HT1080 (cell line): ENCODE results near the gene PCLO. TPM values are rescaled to one million over a fixed set of nuclear protein-coding genes. Genes with fewer than 3 reads are reported as not detected.
"Not testable (repeated sequence)": the region's sequence is repeated elsewhere in the genome, so short reads cannot be mapped to it uniquely, and the experiment has no call there.

Experiments used
- DNase-seq: peaks from one replicate; pipeline ENCODE4 v3.0.0-alpha.2; 2015; ENCODE audit warnings: low read depth
- total RNA-seq: library from RNA; depleted of rRNA; stranded (reverse); fragments of >200 nt; shearing (Covaris generic); gene quantifications from 2 replicates; pipeline ENCODE4 v1.2.3, GENCODE V29; 2014

The PCLO gene
- total RNA-seq, 1 experiment from 2014 or later: 2.2 TPM

DNA sequence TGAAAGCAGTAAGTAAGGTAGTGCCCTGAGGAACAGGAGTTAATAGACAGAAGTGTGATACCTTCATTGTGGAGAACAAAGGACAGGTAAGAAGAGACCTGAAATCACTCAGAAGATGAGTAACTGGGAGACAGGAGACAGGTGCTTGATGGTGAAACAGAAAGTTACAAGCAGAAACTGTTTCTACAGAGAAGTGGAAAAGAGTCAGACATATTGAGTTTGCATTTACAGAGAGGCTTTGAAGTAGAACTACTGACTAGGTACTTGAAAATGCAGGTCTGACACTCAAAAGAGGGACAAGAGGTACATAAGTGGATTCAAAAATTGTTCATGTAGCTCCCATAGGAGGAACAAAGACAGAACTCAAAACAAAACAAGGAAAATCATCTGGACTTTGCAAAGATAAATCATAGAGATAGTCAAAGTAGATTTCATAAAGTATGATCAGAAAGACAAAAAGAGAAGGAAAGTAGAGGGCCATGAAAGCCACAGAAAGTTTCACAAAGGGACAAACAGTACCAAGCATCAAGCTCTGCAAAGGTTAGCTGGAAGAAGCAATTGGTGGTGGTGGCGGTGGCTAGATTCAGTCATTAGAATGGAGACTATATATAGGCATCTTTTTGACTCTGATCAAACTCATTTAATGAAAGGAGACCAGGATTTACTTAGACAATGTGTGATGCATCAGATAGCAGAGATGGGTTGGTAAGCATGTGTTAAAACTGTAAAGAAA is 198.4 kb downstream of the PCLO start:
- DNase-seq: no peak

DNA sequence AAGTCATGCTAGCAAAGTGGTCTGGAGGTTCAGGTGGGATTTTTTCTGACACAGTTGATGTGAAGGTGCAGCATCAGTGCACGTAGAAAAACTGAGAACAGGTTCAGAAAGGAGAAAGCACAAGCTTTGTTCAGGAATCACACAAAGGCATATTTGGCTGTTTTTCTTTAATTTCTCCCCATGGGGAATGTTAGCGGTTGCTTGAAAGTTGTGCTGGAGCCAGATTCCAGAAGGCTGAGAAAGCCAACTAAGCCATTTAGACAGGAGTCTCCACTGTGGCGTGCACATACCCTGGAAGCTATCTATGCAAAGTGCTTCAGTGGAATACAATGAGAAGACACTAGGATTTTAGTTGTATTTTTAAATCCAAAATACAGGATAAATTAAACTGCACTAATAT is 201.4 kb downstream of the PCLO start:
- no peak for DNase-seq

DNA sequence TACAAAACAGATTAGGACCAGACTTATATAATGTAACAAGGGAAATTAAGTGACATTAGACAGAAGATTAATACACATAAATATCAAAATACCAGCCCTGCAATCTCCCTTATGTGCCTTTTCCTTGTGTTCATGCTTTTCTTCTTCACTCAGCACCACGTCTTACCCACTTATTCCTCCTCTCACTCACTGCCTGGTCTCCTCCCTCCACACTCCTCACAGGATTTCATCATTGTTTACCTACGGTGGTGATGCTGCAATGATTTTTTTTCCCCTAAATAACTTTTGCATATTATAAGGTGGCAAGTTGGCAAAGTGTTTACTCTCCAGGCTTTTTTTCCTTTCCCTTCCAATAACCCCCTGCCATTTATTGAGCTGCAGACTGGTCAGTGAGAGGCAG is 203.2 kb downstream of the PCLO start:
- no peak for DNase-seq

DNA sequence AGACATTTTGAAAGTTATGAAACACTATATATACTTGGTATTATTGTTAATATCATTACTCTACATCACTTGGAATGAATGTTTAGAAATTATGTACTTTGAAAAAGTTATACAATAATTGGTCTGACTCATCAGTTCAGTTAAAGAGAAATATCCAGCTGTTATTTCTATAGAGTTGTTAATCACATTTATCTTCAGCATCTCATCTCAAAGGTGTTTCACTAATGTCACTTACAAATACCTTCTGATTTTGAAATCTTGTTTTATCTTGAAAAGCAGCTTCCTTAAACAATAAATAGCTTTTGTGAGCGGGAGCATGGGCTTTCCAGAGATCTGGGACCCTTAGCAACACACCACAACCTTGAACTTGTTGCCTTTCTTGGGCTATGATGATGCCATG is 205.2 kb downstream of the PCLO start:
- no peak for DNase-seq

DNA sequence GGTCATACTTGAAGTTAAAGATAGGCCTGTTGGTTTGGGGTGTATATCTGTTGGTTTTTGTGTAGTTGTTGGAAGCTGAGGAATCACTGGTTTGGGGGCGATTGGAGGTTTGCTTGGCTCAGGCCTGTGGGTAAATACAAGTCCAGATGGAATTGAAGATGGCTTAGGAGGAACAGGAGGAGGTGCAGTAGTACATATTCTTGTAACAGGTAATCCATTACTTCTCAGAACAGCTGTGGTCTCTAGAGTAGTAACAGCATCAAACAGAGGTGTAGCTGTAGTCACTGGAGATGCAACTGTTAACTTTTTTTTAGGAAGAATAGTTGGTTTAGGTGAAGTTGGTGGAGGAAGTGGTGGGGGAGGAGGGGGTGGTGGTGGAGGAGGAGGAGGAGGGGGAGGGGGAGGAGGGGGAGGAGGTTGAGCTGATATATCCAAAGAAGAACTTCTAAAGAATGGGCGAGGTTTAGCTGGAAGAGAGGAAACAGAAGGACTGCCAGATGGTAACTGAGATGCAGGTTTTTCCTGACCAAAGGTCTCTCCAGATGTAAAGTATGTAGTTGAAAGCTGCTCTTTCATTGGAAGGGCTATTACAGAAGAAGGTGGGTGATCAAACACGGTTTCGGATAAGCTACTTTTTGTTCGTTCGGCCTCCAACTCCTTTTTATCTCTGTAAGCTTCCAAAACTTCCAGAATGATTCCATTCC is 209.2 kb downstream of the PCLO start:
- no peak for DNase-seq

DNA sequence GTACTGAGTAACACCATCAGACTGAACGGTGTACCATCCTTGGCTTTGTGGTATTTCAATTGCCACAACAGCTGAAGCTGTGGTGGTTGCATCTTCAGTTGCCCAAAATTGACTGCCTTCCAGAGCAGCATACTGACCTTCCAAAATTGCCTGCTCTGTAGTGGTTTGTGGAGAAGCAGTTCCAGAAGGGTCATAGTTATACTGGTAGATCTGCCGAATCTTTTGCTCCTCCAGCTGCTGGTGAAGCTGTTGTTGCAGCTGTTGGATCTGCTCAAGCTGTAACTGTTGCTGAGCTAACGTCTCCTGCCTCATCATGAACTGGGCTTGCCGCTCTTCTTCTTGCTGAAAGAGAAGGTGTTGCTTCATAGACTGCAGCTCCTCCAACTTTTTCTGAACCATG is 212.2 kb downstream of the PCLO start:
- no peak for DNase-seq

DNA sequence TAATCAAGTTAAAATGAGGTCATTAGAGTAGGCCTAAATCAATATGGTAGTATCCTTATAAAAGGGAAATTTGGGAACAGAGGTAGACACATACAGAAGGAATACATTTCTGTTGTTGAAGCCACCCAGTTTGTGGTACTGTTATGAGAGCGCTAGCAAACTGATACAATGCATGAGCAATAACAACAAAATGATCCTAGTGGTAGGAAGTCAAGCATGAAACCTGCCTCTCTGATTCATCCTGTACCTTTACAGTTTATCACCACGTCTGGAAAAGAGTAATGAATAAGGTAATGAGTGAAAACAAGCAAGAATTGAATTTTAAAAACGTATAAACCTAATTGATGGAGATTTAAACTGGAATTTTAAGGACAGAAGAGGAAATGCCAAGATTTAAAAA is 217.2 kb downstream of the PCLO start:
- no peak for DNase-seq

DNA sequence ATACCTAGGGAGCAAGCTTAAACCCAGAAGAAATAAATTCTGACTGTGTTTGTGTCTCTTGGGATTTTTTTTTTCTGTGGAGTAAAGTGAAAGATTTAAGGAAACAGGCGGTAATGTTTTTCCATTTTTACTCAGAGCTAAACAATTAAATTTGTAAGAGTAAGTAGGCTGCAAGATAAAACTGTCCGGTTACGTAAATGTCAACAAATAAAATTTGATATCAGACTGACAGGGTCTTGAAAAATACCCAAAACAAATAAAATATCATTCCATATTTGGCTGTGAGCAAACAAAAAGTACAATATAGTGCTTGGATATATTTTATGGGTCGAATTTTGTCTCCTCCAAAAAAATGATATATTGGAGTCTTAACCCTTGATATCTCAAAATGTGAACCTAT is 217.6 kb downstream of the PCLO start:
- no peak for DNase-seq

DNA sequence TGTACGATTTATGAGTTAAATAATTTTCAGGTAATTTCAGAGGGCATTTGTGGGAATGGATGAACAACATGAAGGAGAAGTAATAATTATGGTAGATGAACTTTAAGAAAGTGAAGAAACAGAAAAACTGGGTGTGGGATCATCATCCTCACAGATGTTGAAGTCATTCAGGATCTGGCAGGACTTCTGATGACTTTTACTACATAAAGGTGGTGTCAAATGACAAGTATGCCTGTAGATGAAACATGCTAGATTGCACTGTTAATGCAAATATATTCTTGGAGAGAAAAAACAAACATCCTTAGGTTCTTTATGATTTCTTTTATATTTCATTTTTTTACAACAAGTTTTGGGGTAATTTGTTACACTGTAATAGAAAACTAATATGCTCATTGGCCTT is 230.2 kb downstream of the PCLO start:
- no peak for DNase-seq

DNA sequence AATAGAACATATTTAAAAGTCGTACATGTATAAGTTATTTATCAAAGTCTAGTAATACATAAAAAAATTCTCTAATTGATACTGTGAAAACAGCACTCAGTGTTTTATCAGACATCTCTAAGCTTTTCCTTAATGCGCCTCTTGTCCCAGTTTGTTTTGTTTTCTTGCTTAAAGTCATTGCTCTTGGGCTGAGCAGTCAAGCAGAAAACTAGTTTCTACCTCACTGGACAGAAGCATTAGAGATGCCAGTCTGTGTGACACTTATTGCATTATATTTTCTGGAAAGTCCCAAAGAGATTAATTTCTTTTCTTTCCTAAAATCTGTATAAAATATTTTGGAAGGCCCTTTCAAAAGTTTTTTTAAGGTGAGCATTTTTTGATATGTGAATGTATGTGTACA is 236.2 kb downstream of the PCLO start:
- no peak for DNase-seq

DNA sequence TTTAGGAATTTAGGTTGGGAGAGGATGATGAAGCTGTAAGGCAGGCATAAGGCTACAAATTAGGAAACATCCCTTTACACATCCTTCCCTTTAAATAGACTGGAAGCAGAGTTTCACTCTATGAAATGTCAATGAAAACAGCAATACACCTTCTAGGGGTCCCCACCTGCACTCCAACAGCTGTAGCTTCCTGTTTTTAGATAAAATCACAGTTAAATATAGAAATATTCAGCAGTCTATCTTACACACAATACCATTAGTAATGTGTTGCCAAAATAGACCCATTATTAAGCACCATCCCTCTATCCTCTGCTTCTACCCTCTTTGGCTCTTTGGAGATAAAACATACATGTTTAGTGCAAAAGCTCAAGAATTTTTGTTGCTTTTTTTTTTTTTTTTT is 237.4 kb downstream of the PCLO start:
- DNase-seq: no peak

DNA sequence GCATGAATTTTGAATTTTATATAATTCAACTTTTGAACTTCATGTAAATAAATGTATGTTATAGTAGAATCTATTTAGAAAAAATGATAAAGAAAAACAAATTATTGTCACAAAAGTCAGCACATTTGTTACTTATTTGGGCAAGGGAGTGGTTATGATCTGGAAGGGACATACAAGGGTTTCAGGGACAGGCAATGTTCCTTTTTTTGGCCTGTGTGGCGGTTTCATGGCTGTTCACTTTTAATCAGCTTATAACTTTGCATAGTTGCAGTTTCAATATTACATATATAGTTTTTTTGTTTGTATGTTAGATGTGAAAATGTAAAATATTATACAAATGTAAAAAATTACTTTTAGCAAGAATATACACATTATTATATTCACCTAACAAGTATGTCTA is 256.2 kb downstream of the PCLO start:
- DNase-seq: no peak

DNA sequence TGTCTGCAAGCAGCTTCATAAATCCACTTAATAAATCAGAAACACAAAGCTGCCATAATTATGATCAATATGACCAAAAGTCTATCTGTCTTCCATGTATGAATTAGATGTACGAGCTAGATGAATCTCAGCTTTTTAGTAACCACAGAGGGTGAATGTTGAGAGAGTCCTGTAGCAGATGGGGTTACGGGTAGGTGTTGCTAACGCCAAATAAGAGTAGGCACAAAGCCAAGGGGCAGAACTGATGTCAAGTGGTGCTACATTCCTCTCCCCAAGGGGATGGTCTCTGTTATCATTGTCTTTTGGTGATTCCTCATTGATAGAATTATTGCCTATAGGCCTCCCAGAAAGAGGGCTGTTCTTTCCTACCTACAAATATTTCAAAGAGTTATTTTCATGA is 257.8 kb downstream of the PCLO start:
- no peak for DNase-seq

DNA sequence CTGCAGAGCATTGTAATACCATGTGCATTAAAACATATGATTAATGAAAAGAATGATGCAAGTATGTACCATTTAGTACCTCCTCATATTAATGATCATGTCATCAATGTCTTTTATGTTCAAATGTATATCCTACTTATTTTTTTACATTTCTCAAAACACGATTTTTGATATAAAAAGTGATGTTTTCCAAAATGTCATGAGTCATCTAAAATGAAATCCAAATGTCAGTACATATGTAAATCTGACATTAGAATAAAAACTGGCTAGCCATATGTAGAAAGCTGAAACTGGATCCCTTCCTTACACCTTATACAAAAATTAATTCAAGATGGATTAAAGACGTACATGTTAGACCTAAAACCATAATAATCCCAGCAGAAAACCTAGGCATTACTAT is 261.6 kb downstream of the PCLO start:
- DNase-seq: not testable (repeated sequence)

DNA sequence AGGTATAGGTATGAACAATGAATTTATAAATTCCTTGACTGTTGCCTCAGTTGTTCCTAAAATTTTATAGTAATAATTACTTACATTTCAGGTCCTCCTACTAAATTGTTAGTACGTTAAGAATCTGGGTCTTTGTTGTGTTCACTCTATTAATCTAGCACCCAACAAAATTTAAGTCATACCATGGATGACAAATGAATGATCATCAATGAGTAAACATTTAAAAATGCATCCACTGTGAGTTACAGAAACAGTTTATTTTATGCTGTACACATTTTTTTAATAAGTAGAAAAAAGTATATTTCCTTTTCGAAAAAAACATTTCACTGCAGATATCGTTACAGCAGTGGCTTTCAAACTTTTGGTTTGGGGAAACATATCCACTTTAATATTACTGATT is 265.2 kb downstream of the PCLO start:
- DNase-seq: no peak

DNA sequence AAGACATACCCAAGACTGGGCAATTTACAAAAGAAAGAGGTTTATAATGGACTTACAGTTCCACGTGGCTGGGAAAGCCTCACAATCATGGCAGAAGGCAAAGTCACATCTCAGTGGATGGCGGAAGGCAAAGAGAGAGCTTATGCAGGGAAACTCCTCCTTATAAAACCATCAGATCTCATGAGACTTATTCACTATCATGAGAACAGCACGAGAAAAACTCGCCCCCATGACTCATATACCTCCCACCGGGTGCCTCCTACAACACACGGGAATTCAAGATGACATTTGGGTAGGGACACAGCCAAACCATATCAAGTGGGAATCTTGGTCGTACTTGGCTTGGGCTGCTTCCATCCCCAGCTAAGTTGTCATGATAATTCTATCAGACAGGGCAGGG is 268.3 kb downstream of the PCLO start:
- not testable (repeated sequence) for DNase-seq

DNA sequence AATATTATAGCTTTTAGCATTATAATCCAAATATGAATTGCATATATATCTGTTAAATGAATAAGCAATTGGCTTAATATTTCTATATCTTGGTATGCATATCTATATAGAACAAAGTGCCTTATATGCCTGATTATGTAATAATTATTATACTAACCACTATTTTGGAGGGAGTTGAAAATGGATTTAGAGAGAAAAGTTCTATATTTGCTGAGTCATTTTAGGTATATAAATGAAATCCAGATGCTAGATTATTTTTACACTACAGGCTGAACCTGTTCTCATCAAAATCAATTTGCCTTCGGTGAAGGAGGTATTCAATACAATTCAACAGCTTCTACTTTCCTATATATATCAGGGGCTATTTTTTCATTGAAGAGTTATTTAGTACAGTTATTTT is 276.4 kb downstream of the PCLO start:
- DNase-seq: no peak

DNA sequence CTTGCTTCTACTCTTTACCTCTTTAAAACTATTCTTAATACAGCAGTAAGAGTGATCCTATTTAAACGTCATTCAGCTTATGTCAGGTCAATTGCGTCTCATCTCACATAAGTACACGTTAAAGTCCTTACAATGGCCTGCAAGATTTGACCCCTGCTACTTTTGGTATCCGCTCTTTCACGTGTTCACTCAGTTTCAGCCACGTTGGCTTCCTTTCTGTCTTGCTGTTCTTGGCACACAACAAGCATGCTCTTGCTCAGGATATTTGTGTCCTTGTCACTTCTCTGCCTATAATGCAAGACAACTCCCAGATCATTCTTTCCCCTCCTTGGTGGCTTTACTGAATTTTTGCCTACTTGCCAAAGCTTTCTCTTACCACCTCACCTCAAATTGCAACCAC is 296.8 kb downstream of the PCLO start:
- no peak for DNase-seq

DNA sequence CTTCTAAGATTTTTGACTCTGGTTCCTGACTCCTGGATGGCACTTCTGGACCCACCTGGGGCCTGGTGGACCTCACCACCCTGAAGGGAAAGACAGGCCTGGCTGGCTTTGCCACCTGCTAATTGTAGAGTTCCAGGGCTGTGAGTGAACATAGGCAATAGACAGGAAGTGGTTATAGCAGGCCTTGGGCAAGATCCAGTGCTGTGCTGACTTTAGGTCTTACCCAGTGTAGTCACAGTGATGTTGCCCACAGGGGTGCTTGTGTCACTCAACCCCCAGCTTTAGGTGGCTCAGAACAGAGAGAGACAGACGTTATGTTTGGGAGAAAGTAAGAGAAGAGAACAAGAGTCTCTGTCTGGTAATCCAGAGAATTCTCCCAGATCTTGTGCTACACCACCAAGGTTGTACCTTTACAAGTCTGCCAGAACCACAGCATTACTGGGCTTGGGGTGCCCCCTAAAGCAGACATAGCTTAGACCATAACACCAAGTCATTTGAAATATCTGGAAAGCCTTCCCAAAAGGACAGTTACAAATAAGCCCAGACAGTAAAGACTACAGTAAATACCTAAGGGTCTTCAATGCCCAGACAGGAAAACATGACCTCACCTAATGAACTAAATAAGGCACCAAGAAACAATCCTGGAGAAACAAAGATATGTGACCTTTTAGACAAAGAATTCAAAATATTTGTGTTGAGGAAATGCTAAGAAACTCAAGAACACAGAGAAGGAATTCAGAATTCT is 303.4 kb downstream of the PCLO start:
- DNase-seq: peak; percentile 62

DNA sequence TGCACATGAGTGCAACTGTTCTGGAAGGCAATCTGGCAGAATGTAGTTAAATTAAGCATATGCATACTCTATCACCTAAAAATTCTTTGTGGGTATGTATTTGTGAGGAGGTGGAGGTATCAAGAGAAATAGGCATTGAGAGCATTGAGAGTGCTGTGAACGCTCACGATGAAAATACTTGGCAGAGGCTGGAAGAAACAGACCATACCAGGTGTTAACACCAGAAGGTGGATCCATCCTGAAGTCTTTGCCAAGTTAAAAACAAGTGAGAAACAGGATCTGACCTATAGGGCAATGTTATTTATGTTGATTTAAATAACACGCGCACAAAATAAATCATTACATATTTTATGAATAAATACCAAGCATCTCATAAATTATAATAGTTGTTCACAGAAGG is 311.6 kb downstream of the PCLO start:
- no peak for DNase-seq

DNA sequence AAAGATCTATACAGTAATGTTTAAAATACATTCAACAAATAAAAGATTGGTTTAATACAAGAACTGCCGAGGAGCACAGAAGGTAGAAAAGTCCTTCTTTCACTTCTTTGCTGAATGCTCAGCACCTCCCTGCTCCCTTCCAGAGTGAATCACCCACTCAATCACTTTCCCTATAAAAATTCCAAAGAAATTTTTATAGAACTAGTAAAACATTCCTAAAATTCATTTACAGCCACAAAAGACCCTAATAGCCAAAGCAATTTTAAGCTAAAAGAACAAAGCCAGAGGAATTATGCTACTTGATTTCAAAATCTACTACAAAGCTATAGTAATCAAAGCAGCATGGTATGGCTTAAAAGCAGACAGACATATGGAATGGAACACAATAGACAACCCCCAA is 320.9 kb downstream of the PCLO start:
- peak; percentile 18 for DNase-seq

DNA sequence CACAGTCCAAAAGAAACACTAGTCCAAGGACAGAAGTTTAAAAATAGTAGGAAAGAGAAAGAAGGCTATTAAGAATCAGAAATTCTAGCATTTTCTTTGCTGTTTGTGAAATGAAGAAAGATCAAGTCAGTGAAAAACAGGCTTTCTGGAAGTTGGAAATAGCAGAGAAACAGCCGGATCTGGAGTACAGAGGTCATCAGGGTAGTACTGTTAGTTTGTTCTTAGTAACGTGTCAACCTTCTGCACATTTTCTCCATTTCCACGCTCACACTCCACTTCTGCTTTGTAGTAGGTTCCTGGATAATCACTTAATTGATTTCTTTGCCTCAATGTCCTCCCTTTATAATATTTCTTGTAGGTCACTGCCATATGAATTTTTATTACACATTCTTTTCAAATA is 322.6 kb downstream of the PCLO start:
- no peak for DNase-seq

DNA sequence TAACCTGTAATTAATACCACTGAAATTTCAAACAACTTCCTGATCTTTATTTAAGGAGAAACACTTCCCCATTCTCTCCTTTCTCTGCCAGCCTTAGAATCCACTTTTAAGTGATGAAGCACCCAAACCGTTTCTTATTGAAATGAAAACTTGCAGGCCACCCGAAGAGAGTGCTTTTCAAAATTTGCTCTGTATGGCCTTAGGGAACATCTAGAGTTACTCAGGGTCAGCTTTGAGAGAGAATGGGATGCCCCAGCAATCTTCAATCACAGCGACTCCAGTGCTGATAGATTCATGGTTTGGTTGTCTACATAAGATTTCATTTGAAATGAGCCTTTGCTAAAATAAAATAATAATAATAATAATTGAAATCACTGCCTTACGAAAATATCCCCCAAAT is 323.1 kb downstream of the PCLO start:
- DNase-seq: no peak
